SU-DHL-6 (cell line): ENCODE results near the gene MOCOS.

Experiments used
- EZH2phosphoT487 ChIP-seq: fragments of 200-600 bp; sonication (generic), shearing (Covaris generic); conservative IDR thresholded peaks from 2 replicates; pipeline ENCODE4 v1.6.1; 2018; ENCODE audit warnings: mild to moderate bottlenecking, antibody characterized with exemption, low read length, moderate library complexity, mixed read lengths
- TF ChIP-seq, protein P1 (sequence below): fragments of 200-600 bp; sonication (generic); IDR thresholded peaks from one replicate; pipeline ENCODE4 v1.5.1; 2017; ENCODE audit warnings: antibody characterized with exemption, mild to moderate bottlenecking, low read length, moderate library complexity; ENCODE audit not compliant: insufficient read depth, poor library complexity, severe bottlenecking

DNA sequence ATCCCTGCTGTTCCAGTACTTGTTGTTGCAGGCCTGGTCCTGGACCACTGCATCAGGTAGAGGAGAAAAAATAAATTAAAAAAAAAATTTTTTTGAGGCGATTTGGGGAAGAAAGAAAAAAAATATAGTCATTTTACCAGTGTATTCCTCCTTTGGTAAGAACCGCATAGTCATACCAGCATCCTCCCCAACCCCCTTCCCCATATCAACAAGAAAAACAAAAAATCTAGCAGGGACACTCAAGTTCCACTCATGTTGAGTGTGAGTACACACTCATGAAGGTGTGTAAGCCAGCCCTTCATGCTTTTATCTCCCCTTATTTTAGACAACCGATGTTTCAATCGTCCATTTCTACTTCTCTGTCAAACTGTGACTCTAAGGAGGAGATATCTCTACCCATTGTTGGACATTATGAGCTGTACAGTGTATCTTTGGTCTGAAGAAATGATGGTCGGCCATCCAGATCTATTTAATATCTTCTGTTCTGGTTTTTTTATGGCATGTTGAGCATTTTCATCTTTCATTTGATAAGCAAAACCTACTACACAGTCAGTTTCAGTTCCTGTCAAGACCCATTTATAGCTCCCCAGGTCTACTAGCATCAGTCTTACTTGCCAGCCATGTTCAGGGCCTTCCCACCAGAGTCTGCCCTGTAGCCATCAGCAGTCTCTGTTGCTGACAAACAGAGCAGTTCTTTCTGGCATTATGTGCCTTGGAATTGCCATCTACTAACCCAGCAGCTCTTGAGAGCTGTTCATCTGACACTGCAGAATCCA is 37.6 kb upstream of the MOCOS start:
- TF ChIP-seq, protein P1, sequence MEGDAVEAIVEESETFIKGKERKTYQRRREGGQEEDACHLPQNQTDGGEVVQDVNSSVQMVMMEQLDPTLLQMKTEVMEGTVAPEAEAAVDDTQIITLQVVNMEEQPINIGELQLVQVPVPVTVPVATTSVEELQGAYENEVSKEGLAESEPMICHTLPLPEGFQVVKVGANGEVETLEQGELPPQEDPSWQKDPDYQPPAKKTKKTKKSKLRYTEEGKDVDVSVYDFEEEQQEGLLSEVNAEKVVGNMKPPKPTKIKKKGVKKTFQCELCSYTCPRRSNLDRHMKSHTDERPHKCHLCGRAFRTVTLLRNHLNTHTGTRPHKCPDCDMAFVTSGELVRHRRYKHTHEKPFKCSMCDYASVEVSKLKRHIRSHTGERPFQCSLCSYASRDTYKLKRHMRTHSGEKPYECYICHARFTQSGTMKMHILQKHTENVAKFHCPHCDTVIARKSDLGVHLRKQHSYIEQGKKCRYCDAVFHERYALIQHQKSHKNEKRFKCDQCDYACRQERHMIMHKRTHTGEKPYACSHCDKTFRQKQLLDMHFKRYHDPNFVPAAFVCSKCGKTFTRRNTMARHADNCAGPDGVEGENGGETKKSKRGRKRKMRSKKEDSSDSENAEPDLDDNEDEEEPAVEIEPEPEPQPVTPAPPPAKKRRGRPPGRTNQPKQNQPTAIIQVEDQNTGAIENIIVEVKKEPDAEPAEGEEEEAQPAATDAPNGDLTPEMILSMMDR = no peak
- TF ChIP-seq EZH2phosphoT487 = no peak
